ENCODE results near the gene CRY1.

DNA sequence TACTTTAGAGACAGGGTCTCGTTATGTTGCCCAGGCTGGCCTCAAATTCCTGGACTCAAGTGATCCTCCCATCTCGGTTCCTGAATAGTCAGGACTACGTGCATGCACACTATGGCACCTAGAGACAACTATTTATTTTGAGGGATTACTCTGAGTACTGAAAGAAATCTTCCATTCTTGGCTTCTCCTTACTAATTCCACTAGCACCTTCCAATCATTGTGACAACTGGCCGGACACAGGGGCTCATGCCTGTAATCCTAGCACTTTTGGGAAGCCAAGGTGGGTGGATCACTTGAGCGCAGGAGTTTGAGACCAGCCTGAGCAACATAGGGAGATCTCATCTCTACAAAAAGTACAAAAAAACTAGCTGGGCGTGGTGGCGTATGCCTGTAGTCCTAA lies 64.3 kb downstream of the CRY1 start:
- TF ChIP-seq, protein P1, sequence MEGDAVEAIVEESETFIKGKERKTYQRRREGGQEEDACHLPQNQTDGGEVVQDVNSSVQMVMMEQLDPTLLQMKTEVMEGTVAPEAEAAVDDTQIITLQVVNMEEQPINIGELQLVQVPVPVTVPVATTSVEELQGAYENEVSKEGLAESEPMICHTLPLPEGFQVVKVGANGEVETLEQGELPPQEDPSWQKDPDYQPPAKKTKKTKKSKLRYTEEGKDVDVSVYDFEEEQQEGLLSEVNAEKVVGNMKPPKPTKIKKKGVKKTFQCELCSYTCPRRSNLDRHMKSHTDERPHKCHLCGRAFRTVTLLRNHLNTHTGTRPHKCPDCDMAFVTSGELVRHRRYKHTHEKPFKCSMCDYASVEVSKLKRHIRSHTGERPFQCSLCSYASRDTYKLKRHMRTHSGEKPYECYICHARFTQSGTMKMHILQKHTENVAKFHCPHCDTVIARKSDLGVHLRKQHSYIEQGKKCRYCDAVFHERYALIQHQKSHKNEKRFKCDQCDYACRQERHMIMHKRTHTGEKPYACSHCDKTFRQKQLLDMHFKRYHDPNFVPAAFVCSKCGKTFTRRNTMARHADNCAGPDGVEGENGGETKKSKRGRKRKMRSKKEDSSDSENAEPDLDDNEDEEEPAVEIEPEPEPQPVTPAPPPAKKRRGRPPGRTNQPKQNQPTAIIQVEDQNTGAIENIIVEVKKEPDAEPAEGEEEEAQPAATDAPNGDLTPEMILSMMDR (conservative IDR thresholded peaks at IDR 0.05; ENCODE audit: low read depth, low read length): no peak
- TF ChIP-seq, protein P2, sequence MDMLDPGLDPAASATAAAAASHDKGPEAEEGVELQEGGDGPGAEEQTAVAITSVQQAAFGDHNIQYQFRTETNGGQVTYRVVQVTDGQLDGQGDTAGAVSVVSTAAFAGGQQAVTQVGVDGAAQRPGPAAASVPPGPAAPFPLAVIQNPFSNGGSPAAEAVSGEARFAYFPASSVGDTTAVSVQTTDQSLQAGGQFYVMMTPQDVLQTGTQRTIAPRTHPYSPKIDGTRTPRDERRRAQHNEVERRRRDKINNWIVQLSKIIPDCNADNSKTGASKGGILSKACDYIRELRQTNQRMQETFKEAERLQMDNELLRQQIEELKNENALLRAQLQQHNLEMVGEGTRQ (IDR thresholded peaks at IDR 0.05; ENCODE audit: low read depth, low read length): no peak

Measured in IMR-90 (cell line).